ENCODE results near the gene CCDC60. TPM values are rescaled to one million over a fixed set of nuclear protein-coding genes. Genes with fewer than 3 reads are reported as not detected.

CCDC60 gene, protein sequence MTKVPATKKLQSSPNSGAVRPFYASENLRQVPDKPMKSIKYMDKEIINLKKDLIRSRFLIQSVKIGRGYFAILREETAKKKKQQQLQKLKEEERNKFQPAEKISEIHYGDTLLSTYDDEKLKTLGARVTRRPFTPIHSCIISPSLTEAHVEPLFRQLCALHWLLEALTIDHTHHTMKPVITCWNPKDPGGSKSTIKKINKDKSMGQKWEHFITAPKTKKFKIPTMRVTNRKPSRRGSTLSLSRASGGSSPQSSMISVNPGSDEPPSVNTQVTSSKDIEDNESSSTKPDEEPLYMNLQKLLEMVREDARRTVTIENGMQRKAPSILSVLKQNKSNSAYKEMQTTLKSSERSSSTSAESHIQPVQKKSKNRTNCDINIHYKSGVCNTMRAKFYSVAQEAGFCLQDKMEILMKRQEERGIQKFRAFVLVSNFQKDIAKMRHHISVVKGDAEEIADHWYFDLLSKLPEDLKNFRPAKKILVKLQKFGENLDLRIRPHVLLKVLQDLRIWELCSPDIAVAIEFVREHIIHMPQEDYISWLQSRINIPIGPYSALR
- total RNA-seq (not detected), polyA plus RNA-seq (not detected)
- long read RNA-seq, donor 1, partial matches to known transcripts, result 0 of 7 reads
- long read RNA-seq, donor 1, other reads (novel, unspliced or antisense), result 7 of 7 reads
- long read RNA-seq, donor 2, partial matches to known transcripts, result 0 of 3 reads
- long read RNA-seq, donor 2, other reads (novel, unspliced or antisense), result 3 of 3 reads

DNA sequence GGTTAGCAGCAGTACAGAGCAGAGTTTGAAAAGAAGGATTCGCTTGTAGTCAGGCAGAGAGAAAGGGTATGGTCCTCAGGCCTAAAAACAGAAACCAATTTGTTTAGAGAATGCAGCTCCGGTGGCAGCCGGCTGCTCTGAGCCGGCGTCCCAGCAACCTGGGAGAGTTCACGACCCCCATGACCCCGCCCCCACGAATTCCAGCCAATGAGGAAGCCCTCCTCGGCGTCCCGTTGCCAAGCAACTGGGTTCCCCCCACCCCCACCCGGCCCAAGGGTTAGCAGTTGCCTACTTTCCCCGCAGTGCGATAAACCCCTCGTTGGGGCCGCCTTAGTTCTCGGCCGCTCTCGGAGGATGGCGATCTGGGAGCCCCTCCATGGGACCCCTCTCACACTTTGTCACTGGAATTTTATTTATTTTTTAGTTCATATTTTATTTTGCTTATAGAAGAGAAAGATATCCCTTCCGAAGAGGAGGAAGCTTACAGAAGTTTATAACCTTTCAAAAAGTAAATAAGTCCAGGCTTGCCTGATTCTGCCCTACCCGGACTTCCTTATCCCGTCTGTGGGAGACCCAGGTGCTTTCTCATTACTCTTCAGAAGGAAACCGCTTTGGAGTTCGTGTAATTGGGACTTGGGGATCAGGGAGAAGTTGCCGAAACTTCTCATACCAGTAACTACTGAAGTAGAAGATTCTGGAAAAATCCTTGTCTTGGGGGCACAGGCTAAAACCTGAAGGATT is at the start of gene CCDC60:
TSS of gene CCDC60 (plus strand) at position 300 of the 741 bp plus-strand sequence. CDS start 448 bp downstream, outside the sequence.
- H3K27me3 ChIP-seq (ENCODE audit: control insufficient read depth in 1 of 2, insufficient read depth in 2 of 2, low read length in 1 of 2), result no peaks in the 10 kb centered on the region
- 11 to 22% methylated on average over 26 of the region's 26 CpGs for WGBS, 2 donors
- no peak within 1 kb of the TSS for H3K27ac ChIP-seq (ENCODE audit: low read depth in 1 of 2, low read length in 2 of 2)
- H3K4me3 ChIP-seq (ENCODE audit: low read length in 2 of 2), result no peak within 1 kb of the TSS
- no peaks in the 10 kb centered on the region for H3K4me1 ChIP-seq (ENCODE audit: control insufficient read depth in 1 of 2, insufficient read depth in 2 of 2, low read length in 2 of 2)
- no peak for DNase-seq
- H3K9me3 ChIP-seq (ENCODE audit: control insufficient read depth, low read length), result no peaks in the 10 kb centered on the region
- intact Hi-C loops (cut with DNase I), result no loop called here
- no peak for ATAC-seq (ENCODE audit: low FRiP score)
- no peaks in the 10 kb centered on the region for H3K36me3 ChIP-seq (ENCODE audit: control insufficient read depth in 1 of 2, insufficient read depth in 2 of 2, low read length in 1 of 2)

DNA sequence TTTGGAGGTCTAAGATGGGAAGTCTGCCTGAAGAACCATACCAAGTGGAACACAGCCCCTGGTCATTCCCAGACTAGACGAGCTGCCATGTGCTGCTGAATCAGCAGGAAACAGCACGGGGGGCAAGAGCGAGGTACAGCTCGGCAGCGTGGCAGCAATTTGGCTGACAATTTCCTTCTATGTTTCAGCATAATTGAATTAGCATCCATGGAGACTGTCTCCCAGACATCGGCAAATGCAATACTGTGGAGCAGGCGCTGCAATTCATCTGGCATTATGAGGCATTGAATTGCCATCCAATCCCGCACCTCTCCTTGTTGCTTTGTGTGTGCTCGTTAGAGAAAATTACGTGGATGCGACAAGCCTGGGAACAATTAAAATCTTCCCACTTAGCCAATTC is 46.0 kb upstream of the CCDC60 start:
- no peak for ATAC-seq (ENCODE audit: low FRiP score)

DNA sequence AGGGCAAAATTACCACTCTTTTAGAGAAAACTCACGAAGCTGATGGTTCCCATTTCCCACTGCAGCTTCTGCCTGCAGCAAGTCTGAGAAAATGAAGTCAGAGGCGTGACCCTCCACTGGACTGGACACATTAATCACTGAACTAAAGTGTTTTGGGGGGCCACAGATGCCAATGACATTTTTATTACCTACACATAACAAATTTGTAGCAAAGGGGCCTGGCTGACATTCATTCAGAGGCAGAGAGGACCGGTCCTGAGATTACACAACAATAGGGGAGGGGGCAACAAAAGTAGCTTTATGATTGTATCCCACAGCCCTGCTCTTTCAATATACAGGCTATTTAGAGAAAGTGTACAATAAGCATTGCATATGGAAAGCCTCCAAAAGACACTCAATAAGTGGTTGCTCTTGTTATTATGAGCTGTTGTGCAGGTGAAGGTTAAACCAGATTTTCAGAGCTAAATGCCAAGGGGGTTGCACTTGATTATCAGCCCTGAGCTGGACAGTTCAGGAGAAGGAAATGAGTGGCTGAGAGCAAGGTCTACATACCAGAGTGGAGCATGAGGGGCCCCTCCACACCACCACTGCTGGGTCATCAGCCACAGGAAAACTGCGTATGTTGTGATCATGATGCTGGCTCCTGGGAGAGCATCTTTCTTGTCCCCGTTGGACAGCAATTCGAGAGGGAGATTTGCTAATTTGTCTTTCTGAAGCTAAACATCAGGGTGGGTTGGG is 41.5 kb upstream of the CCDC60 start:
- DNase-seq (no peak), ATAC-seq (ENCODE audit: low FRiP score) (no peak)
- no peaks in the 10 kb centered on the region for H3K4me1 ChIP-seq (ENCODE audit: control insufficient read depth in 1 of 2, insufficient read depth in 2 of 2, low read length in 2 of 2)
- no peaks in the 10 kb centered on the region for H3K36me3 ChIP-seq (ENCODE audit: control insufficient read depth in 1 of 2, insufficient read depth in 2 of 2, low read length in 1 of 2)
- no peaks in the 10 kb centered on the region for H3K9me3 ChIP-seq (ENCODE audit: control insufficient read depth, low read length)
- no peaks in the 10 kb centered on the region for H3K27me3 ChIP-seq (ENCODE audit: control insufficient read depth in 1 of 2, insufficient read depth in 2 of 2, low read length in 1 of 2)
- no peak overlapping the region for H3K27ac ChIP-seq (ENCODE audit: low read depth in 1 of 2, low read length in 2 of 2)
- intact Hi-C loops (cut with DNase I), result no loop called here
- 46 to 70% methylated on average over 6 of the region's 6 CpGs for WGBS, 2 donors
- H3K4me3 ChIP-seq (ENCODE audit: low read length in 2 of 2), result no peak overlapping the region

More for the DNA sequence above, 46.0 kb upstream of the CCDC60 start:
- DNase-seq, result no peak
- Histone ChIP-seq H3K27ac (ENCODE audit: low read depth in 1 of 2, low read length in 2 of 2) (no peak overlapping the region), H3K9me3 (ENCODE audit: control insufficient read depth, low read length) (peaks cover 4% of the 10 kb centered on the region), H3K4me3 (ENCODE audit: low read length in 2 of 2) (no peak overlapping the region), H3K4me1 (ENCODE audit: control insufficient read depth in 1 of 2, insufficient read depth in 2 of 2, low read length in 2 of 2) (no peaks in the 10 kb centered on the region), H3K36me3 (ENCODE audit: control insufficient read depth in 1 of 2, insufficient read depth in 2 of 2, low read length in 1 of 2) (no peaks in the 10 kb centered on the region), H3K27me3 (ENCODE audit: control insufficient read depth in 1 of 2, insufficient read depth in 2 of 2, low read length in 1 of 2) (no peaks in the 10 kb centered on the region)
- WGBS, 2 donors, result 54 to 59% methylated on average over 11 of the region's 11 CpGs
- intact Hi-C loops (cut with DNase I), result no loop called here

DNA sequence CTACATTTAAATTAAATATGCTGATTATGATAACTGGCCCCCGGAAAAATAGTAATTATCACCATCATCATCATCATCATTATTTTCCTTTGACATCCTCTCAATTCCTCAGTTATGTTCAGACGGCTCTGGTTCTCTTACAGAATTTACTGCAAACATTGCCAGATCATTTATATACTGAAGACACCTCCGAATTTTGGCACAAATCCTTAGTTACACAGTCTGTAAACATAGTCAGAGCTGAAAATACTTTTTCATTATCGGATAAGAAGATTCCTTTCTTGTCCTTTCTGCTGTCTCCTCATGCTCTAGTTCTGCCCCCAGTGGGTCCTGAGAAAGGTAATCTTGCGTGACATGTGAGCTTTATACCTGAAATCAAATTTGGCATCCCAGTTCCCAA is 40.3 kb upstream of the CCDC60 start:
- no peaks in the 10 kb centered on the region for H3K27me3 ChIP-seq (ENCODE audit: control insufficient read depth in 1 of 2, insufficient read depth in 2 of 2, low read length in 1 of 2)
- 46% methylated on average over 5 of the region's 5 CpGs for WGBS, 2 donors
- no peak overlapping the region for H3K27ac ChIP-seq (ENCODE audit: low read depth in 1 of 2, low read length in 2 of 2)
- no peaks in the 10 kb centered on the region for H3K4me1 ChIP-seq (ENCODE audit: control insufficient read depth in 1 of 2, insufficient read depth in 2 of 2, low read length in 2 of 2)
- no peaks in the 10 kb centered on the region for H3K36me3 ChIP-seq (ENCODE audit: control insufficient read depth in 1 of 2, insufficient read depth in 2 of 2, low read length in 1 of 2)
- intact Hi-C loops (cut with DNase I), result no loop called here
- no peaks in the 10 kb centered on the region for H3K9me3 ChIP-seq (ENCODE audit: control insufficient read depth, low read length)
- DNase-seq, result no peak
- no peak overlapping the region for H3K4me3 ChIP-seq (ENCODE audit: low read length in 2 of 2)
- no peak for ATAC-seq (ENCODE audit: low FRiP score)

DNA sequence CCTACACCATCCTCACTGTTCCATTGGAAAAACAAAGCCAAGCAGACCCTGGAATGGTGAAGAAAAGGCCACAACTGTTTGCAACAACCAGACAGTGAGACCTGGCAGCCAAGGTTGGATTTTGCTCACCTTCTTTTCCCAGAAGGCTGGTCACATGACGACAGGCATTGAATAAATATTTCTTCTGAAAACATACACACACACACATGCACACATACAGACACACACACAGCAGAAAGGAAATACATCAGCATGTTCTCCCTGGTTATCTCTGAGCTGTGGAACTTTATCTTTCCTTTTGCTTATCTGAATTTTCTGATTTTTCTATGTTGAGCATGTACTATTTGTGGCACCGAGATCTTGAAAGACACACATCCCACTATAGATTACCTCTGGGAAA is 38.0 kb upstream of the CCDC60 start:
- ATAC-seq (ENCODE audit: low FRiP score), result no peak
- no peak overlapping the region for H3K27ac ChIP-seq (ENCODE audit: low read depth in 1 of 2, low read length in 2 of 2)
- 6 to 9% methylated on average over 2 of the region's 2 CpGs for WGBS, 2 donors
- no peak overlapping the region for H3K4me3 ChIP-seq (ENCODE audit: low read length in 2 of 2)
- no peaks in the 10 kb centered on the region for H3K27me3 ChIP-seq (ENCODE audit: control insufficient read depth in 1 of 2, insufficient read depth in 2 of 2, low read length in 1 of 2)
- H3K4me1 ChIP-seq (ENCODE audit: control insufficient read depth in 1 of 2, insufficient read depth in 2 of 2, low read length in 2 of 2), result no peaks in the 10 kb centered on the region
- no peaks in the 10 kb centered on the region for H3K9me3 ChIP-seq (ENCODE audit: control insufficient read depth, low read length)
- DNase-seq, result no peak
- no peaks in the 10 kb centered on the region for H3K36me3 ChIP-seq (ENCODE audit: control insufficient read depth in 1 of 2, insufficient read depth in 2 of 2, low read length in 1 of 2)
- intact Hi-C loops (cut with DNase I), result no loop called here

DNA sequence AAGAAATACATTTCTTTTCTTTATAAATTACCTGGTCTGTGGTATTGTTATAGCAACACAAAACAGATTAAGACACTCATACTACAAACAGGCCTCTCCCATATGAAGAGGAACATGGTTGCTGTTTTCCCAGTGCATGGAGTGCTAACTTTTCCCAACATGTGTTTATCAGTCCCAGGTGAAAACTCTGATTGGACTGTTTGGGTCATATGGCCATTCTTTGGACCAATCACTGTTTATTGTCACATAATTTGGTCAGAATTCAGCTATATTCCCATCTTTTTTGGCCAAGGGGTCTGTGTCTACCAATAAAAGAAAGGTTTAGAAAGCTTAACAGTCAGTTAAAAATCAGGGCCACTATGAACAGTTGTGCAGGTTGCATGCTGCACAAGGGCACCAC is 35.4 kb upstream of the CCDC60 start:
- ATAC-seq (ENCODE audit: low FRiP score), result no peak
- Histone ChIP-seq H3K27ac (ENCODE audit: low read depth in 1 of 2, low read length in 2 of 2) (no peak overlapping the region), H3K4me1 (ENCODE audit: control insufficient read depth in 1 of 2, insufficient read depth in 2 of 2, low read length in 2 of 2) (no peaks in the 10 kb centered on the region), H3K36me3 (ENCODE audit: control insufficient read depth in 1 of 2, insufficient read depth in 2 of 2, low read length in 1 of 2) (no peaks in the 10 kb centered on the region), H3K4me3 (ENCODE audit: low read length in 2 of 2) (no peak overlapping the region), H3K9me3 (ENCODE audit: control insufficient read depth, low read length) (no peaks in the 10 kb centered on the region), H3K27me3 (ENCODE audit: control insufficient read depth in 1 of 2, insufficient read depth in 2 of 2, low read length in 1 of 2) (no peaks in the 10 kb centered on the region)
- intact Hi-C loops (cut with DNase I), result no loop called here
- no peak for DNase-seq

DNA sequence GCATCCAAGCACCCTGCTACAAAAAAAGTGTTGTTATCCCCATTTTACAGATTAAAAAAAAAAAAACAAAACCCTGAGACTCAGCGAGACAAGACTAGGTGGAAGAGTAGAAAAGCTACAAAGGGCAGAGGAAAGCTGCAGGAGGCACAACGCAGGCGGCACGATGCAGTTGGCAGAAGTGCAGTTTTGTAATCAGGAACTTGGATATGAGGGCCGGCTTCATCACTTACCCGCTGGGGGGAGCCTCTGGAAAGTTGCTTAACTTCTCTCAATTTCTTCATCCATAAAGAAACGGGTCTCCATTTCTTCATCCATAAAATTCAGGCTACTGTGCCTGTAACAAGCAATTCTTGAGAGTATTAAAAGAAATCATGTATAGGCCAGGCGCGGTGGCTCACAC is 33.1 kb upstream of the CCDC60 start:
- no peak for DNase-seq
- H3K27ac ChIP-seq (ENCODE audit: low read depth in 1 of 2, low read length in 2 of 2), result no peak overlapping the region
- intact Hi-C loops (cut with DNase I), result no loop called here
- H3K4me3 ChIP-seq (ENCODE audit: low read length in 2 of 2), result no peak overlapping the region
- no peaks in the 10 kb centered on the region for H3K27me3 ChIP-seq (ENCODE audit: control insufficient read depth in 1 of 2, insufficient read depth in 2 of 2, low read length in 1 of 2)
- no peaks in the 10 kb centered on the region for H3K9me3 ChIP-seq (ENCODE audit: control insufficient read depth, low read length)
- no peak for ATAC-seq (ENCODE audit: low FRiP score)
- WGBS, 2 donors, result 65 to 69% methylated on average over 9 of the region's 9 CpGs
- no peaks in the 10 kb centered on the region for H3K4me1 ChIP-seq (ENCODE audit: control insufficient read depth in 1 of 2, insufficient read depth in 2 of 2, low read length in 2 of 2)
- H3K36me3 ChIP-seq (ENCODE audit: control insufficient read depth in 1 of 2, insufficient read depth in 2 of 2, low read length in 1 of 2), result no peaks in the 10 kb centered on the region

DNA sequence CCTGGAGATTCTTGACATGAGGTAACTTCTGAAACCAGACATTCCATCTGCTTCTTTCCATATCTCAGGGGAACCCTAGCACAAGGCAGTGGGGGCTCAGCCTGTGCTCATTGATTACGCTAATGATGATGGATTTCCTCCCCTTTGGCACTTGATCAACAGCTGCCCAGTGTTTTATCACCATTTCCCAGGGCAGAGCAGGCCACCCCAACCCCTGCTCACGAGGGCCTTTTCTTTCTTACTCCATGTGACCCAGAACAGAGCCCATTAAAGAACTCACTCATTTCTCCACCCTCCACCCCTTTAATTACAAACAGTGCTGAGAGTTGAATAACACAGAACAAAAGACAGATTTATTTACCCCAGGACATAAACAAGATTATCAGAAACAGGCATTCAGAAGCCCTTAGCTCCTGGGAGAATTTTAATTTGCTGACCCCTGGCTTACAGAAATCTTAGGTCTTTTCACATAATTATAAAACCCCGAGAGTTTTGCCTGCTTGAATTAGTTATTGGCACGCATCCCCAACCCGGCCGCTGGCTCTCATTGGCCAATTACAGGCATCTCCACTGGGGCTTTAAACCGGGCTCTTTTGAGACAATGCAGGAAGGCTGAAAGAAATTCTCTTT is 32.0 kb upstream of the CCDC60 start:
- 27 to 40% methylated on average over 7 of the region's 7 CpGs for WGBS, 2 donors
- no peaks in the 10 kb centered on the region for H3K4me1 ChIP-seq (ENCODE audit: control insufficient read depth in 1 of 2, insufficient read depth in 2 of 2, low read length in 2 of 2)
- H3K27me3 ChIP-seq (ENCODE audit: control insufficient read depth in 1 of 2, insufficient read depth in 2 of 2, low read length in 1 of 2), result no peaks in the 10 kb centered on the region
- no peaks in the 10 kb centered on the region for H3K36me3 ChIP-seq (ENCODE audit: control insufficient read depth in 1 of 2, insufficient read depth in 2 of 2, low read length in 1 of 2)
- no peaks in the 10 kb centered on the region for H3K9me3 ChIP-seq (ENCODE audit: control insufficient read depth, low read length)
- DNase-seq (no peak), ATAC-seq (ENCODE audit: low FRiP score) (no peak)
- no peak overlapping the region for H3K27ac ChIP-seq (ENCODE audit: low read depth in 1 of 2, low read length in 2 of 2)
- intact Hi-C loops (cut with DNase I), result no loop called here
- no peak overlapping the region for H3K4me3 ChIP-seq (ENCODE audit: low read length in 2 of 2)
